SJSA1 (cell line): Measurements from ENCODE around the gene EMP1. TPM values are rescaled to one million over a fixed set of nuclear protein-coding genes. Genes with fewer than 3 reads are reported as not detected.
A peak's percentile ranks its signal among the peaks of the same experiment; 100 is the strongest.

Source experiments
- DNase-seq, 2 experiments: peaks; one replicate each; pipeline ENCODE4 v3.0.0-alpha.2; 2015 to 2020; ENCODE audit warnings: low spot score in 2 of 2, low read depth in 1 of 2
- H3K27ac ChIP-seq: fragments of 250-450 bp; sonication (Bioruptor Pico); 2 replicates; pipeline ENCODE4 v1.5.1; 2020; ENCODE audit warnings: mild to moderate bottlenecking, moderate library complexity
- H3K27me3 ChIP-seq: fragments of 250-450 bp; sonication (Bioruptor Pico); replicated peaks from 2 replicates; pipeline ENCODE4 v1.5.1; 2020; ENCODE audit warnings: mild to moderate bottlenecking, moderate library complexity
- H3K36me3 ChIP-seq: fragments of 250-450 bp; sonication (Bioruptor Pico); 2 replicates; pipeline ENCODE4 v1.5.1; 2020; ENCODE audit warnings: mild to moderate bottlenecking
- H3K4me1 ChIP-seq: fragments of 250-450 bp; sonication (Bioruptor Pico); replicated peaks from 2 replicates; pipeline ENCODE4 v1.6.1; 2021; ENCODE audit warnings: mild to moderate bottlenecking
- H3K4me3 ChIP-seq: fragments of 250-450 bp; sonication (Bioruptor Pico); 2 replicates; pipeline ENCODE4 v1.5.1; 2020; ENCODE audit warnings: mild to moderate bottlenecking
- H3K9me3 ChIP-seq: fragments of 250-450 bp; sonication (Bioruptor Pico); replicated peaks from 2 replicates; pipeline ENCODE4 v1.5.1; 2020; ENCODE audit warnings: mild to moderate bottlenecking
- total RNA-seq: library from RNA; depleted of rRNA; stranded (reverse); fragments of >200 nt; shearing (Covaris generic); gene quantifications from 2 replicates; pipeline ENCODE4 v1.2.3, GENCODE V29; 2014

Gene EMP1
- total RNA-seq, 1 experiment from 2014 or later, result 159 TPM

DNA sequence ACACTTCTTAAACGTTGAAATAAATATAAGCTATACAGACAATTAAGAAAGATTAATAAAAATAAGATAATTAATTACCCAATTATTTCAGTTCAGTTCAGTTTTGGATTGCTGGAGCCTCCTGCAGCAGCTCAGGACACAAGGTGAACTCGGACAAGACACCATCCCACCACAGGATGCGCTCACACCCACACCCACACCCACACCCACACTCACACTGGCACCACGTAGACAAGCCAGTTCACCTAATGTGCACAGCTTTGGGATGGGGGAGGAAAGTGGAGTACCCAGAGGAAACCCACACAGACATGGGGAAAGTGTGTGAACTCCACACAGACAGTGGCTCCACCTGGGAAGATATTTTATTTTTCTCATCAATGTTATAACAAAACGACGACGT is 32.1 kb downstream of the EMP1 start:
- Histone ChIP-seq H3K4me3 (no peak overlapping the region), H3K36me3 (no peaks in the 10 kb centered on the region; the same call in 1 of the 2 replicates), H3K9me3 (no peaks in the 10 kb centered on the region), H3K4me1 (peaks cover 10% of the 10 kb centered on the region), H3K27me3 (no peaks in the 10 kb centered on the region), H3K27ac (no peak overlapping the region)
- DNase-seq, result peak in 1 of 2 experiments; percentile 16

DNA sequence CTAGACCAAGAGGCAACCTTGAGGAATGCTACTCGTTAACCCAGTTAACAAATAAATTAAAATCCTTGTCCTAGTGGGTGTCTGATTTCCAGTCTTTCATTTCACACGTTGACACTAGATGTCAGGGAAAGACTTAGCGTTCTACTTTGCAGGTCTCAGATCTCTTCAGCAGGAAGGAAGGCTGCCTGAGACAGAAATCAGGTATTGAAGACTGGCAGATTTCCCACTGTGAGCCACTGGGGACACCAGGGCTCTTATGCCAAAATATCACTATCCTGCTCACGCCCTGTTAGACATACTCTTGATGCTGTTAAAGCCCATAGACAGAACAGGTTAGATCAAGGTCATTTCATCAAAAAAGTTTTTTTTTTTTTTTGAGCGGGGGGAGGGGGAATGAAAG is 33.0 kb downstream of the EMP1 start:
- Histone ChIP-seq H3K9me3 (no peaks in the 10 kb centered on the region), H3K4me1 (peaks cover under 1% of the 10 kb centered on the region), H3K4me3 (no peak overlapping the region), H3K36me3 (no peaks in the 10 kb centered on the region; the same call in 1 of the 2 replicates), H3K27ac (no peak overlapping the region), H3K27me3 (no peaks in the 10 kb centered on the region)
- DNase-seq, result no peak

DNA sequence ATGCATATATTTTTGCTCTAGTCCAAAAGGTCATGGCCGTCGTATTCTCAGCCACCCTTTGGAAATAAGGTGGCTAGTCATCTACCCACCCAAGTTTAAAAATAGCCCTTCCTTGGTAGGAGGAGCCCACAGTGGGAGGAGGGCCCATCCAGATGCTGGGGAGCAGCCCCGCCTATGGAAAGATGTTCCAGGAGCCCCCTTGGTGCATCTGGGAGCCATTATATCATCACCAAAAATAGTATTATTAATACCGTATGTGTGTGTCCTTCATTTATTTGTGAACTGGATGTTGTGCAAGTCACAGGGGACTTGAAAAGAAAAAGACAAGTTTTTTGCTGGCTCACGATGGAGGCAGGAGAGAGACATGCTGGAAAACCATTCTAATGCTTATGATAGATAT is 34.0 kb downstream of the EMP1 start:
- Histone ChIP-seq H3K4me1 (no peaks in the 10 kb centered on the region), H3K27me3 (no peaks in the 10 kb centered on the region), H3K36me3 (no peaks in the 10 kb centered on the region), H3K4me3 (no peak overlapping the region), H3K9me3 (no peaks in the 10 kb centered on the region), H3K27ac (no peak overlapping the region)
- DNase-seq, result no peak

DNA sequence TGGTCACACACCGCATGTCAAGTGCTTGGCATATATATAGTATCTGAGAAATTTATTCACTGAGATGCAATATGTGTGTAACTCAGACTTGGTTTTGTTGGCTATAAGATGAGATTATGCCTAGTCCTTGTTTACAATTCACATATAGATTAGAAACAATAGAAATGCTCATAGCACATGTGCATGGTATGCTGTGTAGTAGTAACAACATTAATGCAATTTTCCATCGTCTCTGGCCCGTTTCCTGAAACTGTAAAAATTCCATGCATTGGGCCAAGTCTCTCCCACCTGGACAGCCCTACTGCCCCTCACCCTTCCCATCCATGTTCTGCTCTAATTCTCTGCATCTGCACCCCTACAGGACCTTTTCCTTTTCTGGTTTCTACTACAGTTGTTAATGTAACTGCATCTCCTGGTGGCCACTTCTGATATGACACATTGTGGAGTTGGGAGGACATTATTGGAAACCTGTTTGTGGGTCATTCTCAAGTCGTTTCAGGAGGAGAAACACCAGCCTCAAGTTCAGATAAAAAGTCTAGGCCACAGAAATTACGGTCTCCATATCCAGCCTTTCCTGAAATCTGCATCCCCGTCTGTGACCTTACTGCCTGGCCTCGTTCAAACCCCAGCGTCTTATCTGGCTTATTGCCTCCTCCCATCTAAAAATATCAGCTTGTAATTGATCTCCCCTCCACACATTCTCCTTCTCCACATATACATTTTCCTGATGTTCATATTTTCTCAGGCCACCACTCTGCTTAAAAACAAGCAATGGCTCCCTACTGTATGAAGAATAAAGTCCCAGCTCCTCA is 37.5 kb downstream of the EMP1 start:
- Histone ChIP-seq H3K27me3 (no peaks in the 10 kb centered on the region), H3K9me3 (no peaks in the 10 kb centered on the region)
- DNase-seq, result peak; percentile 61

DNA sequence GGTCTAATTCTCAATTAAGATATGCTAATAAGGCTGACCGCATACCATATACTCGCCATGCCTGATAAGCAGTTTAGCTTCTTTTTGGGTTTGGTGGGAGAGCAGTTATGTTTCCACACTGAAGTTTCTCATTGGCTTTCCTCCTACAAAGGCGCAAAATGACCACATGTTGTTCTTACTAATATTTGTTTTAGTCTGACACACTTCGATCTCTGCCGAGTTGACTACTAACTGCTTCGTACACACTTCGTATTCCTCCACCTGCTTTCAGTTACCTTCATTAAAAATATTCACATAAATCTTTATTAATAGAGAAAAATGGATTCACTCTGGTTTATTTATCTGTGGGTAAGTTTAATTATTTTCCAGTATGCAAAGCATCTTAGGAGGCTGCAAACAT is 41.7 kb downstream of the EMP1 start:
- H3K9me3 ChIP-seq, result no peaks in the 10 kb centered on the region
- DNase-seq, result no peak
- no peak overlapping the region for H3K4me3 ChIP-seq
- peaks cover 5% of the 10 kb centered on the region; the same call in 1 of the 2 replicates for H3K4me1 ChIP-seq
- no peak overlapping the region for H3K27ac ChIP-seq
- no peaks in the 10 kb centered on the region for H3K27me3 ChIP-seq
- no peaks in the 10 kb centered on the region for H3K36me3 ChIP-seq

More for the DNA sequence above, 37.5 kb downstream of the EMP1 start:
- H3K4me3 ChIP-seq, result no peak overlapping the region
- H3K4me1 ChIP-seq, result no peaks in the 10 kb centered on the region
- no peak overlapping the region for H3K27ac ChIP-seq
- H3K36me3 ChIP-seq, result no peaks in the 10 kb centered on the region

DNA sequence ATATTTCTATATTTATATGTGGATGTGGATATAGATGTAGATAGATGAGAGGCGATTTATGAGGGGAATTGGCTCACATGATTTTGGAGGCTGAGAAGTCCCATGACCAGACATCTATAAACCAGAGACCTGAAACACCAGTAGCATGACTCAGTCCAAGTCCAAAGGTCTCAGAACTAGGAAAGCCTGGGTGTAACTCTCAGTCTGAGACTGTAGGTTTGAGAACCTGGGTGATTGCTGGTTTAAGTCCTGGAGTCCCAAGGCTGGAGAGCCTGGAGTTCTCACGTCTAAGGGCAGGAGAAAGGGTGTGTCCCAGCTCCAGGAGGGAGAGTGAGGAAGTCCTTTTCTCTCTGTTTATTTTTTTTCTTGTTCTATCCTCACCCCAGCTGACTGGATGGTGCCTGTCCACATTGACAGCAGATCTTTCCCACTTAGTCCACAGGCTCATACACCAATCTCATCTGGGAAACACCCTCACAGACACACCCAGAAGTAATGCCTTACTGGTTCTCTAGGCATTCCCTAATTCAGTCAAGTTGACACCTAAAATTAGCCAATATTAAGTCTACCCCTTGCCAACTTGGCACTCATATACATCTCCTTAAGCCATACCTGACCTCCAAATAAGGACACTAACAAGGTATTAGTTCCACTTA is 45.4 kb downstream of the EMP1 start:
- Histone ChIP-seq H3K27me3 (no peaks in the 10 kb centered on the region), H3K36me3 (no peaks in the 10 kb centered on the region), H3K9me3 (no peaks in the 10 kb centered on the region), H3K4me1 (peaks cover 8% of the 10 kb centered on the region; the same call in 1 of the 2 replicates), H3K27ac (no peak overlapping the region), H3K4me3 (no peak overlapping the region)
- DNase-seq, result no peak

DNA sequence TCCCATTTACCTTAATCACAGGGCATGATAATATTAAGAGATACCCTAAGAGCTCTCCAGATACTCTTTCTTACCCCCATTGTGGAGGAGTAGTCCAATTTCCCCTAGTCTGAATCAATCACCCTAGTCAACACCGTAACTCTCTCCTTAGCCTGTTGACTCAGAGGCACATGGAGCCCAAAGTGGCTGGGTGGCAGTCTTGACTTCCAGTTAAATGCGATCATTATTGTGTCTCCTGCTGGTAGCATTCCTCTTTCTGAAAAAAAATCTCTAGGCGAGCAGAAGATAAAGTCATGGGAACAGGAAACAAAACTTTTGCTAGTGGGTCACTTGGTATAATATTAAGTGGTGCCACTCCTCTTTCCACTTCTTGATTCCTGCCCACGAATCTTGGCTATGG is 46.4 kb downstream of the EMP1 start:
- no peak overlapping the region for H3K27ac ChIP-seq
- no peak for DNase-seq
- no peaks in the 10 kb centered on the region for H3K9me3 ChIP-seq
- H3K4me1 ChIP-seq, result peaks cover 8% of the 10 kb centered on the region; the same call in 1 of the 2 replicates
- H3K27me3 ChIP-seq, result no peaks in the 10 kb centered on the region
- H3K4me3 ChIP-seq, result no peak overlapping the region
- H3K36me3 ChIP-seq, result no peaks in the 10 kb centered on the region

DNA sequence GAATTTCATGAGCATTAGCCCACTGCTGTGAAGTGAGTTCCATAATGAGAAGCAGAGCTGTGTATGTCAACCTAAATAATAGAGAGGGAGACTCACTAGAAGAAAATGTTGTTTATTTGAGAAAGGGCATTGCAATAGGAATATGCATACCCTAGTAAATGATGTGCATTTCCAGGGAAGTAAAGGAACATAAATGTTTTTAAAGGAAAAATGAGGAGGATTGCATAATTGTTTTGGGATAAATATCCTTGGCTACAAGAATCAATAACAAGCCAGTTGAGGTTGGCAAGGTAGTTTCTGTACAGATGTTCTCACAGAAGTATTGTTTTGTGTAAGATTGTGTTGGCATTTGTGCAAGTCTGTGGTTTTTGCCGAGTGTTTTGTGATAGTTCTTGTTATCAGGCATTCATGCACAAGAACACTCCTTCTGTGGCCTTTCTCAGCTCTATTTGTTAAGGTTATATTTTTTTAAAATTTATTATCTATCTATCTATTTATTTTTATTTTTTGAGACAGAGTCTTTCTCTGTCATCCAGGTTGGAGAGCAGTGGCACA is 47.1 kb downstream of the EMP1 start:
- DNase-seq, result no peak
- H3K27ac ChIP-seq, result no peak overlapping the region
- no peaks in the 10 kb centered on the region for H3K27me3 ChIP-seq
- no peak overlapping the region for H3K4me3 ChIP-seq
- H3K36me3 ChIP-seq, result no peaks in the 10 kb centered on the region
- no peaks in the 10 kb centered on the region for H3K9me3 ChIP-seq
- H3K4me1 ChIP-seq, result peaks cover 8% of the 10 kb centered on the region; the same call in 1 of the 2 replicates

DNA sequence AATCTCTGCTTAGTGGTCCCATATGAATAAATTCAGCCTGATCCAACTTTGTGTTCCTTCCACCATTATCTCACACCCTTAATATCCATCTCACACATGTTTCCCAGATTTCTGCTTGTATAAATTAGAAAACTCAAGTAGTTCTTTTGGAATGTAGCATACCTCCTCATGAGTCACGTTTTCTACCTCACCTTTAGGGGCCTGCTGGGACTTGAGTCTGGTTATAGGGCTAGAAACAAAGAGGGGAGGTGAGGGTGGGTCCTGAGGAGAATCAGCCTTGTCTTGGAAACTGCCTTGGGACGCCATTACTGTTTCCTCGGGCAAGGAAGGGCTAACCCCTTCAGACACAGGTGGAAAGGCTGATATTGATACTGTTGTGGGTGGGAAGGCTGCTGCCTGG is 51.1 kb downstream of the EMP1 start:
- H3K36me3 ChIP-seq, result no peaks in the 10 kb centered on the region
- DNase-seq, result no peak
- peaks cover 23% of the 10 kb centered on the region for H3K4me1 ChIP-seq
- no peaks in the 10 kb centered on the region for H3K9me3 ChIP-seq
- no peak overlapping the region for H3K27ac ChIP-seq
- no peak overlapping the region for H3K4me3 ChIP-seq
- no peaks in the 10 kb centered on the region for H3K27me3 ChIP-seq

DNA sequence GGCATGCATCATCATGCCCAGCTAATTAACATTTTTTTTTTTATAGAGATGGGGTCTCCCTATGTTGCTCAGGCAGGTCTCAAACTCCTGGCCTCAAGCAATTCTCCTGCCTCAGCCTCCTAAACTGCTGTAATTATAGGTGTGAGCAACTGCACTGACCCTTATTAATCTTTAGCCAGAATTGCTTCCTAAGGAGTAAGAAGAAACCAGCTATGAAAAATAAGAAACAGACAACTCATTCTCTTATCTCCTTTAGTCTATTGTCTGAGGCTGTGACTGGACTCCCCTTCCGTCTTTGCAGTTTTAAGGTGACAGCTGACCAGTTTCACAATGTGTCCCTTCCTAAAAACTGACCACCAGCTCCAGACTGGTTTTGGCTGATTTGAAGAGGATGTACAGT is 52.4 kb downstream of the EMP1 start:
- Histone ChIP-seq H3K4me3 (no peak overlapping the region), H3K27ac (no peak overlapping the region), H3K4me1 (peaks cover 16% of the 10 kb centered on the region), H3K36me3 (no peaks in the 10 kb centered on the region), H3K9me3 (no peaks in the 10 kb centered on the region), H3K27me3 (no peaks in the 10 kb centered on the region)
- no peak for DNase-seq

DNA sequence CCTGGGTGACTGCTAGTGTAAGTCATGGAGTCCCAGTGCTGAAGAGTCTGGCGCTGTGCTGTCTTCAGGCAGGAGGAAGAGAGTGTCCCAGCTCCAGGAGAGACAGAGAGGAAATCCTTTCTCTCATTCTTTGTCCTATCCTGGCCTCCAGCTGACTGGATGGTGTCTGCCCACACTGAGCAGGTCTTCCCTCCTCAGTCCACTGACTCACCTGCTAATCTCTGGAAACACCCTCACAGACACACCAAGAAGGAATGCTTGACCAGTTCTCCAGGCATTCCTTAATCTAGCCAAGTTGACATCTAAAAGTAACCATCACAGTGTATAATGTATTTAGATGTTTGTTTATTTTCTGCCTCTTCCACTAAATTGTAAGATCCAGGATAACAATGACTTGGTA is 53.9 kb downstream of the EMP1 start:
- DNase-seq, result peak; percentile 55 to 65
- no peak overlapping the region for H3K4me3 ChIP-seq
- peaks cover 16% of the 10 kb centered on the region for H3K4me1 ChIP-seq
- H3K27me3 ChIP-seq, result no peaks in the 10 kb centered on the region
- H3K27ac ChIP-seq, result peak overlapping the region; percentile 42
- no peaks in the 10 kb centered on the region for H3K9me3 ChIP-seq
- no peaks in the 10 kb centered on the region for H3K36me3 ChIP-seq

DNA sequence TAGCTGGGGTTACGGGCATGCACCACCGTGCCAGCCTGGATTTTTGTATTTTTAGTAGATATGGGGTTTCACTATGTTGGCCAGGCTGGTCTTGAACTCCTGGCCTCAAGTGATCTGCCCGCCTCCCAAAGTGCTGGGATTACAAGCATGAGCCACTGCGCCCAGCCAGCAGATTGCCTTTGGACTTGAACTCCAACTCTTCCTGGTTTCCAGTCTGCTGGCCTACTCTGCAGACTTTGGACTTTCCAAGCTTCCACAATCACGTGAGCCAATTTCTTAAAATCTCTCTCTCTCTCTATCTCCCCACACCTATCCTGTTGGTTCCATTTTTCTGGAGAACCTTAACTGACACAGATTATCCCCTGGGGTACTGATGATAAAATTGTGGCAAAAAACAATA is 55.0 kb downstream of the EMP1 start:
- Histone ChIP-seq H3K4me3 (no peak overlapping the region), H3K36me3 (no peaks in the 10 kb centered on the region), H3K9me3 (no peaks in the 10 kb centered on the region), H3K27ac (no peak overlapping the region), H3K27me3 (no peaks in the 10 kb centered on the region), H3K4me1 (peaks cover 21% of the 10 kb centered on the region)
- DNase-seq, result no peak

DNA sequence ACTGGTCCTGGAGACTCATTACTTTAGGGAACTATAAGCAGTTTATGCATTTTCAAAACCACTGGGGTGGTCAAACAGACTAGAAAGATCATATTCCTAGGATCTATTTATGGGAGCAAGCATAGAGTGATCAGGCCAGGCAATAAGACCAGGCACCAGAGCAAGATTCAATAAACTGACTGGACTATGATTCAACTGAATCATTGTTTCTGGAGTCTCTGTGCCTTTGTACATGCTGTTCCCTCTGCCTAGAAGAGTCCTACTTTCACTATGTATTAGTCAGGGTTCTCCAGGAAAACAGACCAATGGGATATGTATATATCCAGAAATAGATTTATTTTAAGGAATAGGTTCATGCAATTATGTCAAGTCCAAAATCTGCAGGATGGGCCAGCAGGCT is 55.5 kb downstream of the EMP1 start:
- Histone ChIP-seq H3K9me3 (no peaks in the 10 kb centered on the region), H3K27me3 (no peaks in the 10 kb centered on the region), H3K27ac (no peak overlapping the region)

DNA sequence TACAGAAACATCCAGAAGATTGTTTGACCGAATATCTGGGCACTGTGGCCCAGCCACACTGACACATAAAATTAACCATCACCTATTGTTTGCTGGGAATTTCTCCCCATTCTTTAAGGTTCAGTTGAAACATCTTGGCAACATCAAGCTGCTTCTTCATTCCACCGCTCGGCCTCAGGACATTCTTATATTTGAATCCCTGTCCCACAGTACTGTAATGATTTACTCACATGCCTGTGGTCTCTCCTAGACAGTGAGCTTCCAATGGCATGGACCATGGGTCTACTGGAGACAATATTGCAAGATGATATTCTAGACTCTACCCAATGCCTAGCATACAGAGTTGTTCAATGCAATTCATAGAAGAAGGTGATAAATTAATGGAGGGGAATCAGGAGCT is 56.1 kb downstream of the EMP1 start:
- Histone ChIP-seq H3K4me3 (no peak overlapping the region), H3K36me3 (no peaks in the 10 kb centered on the region), H3K27me3 (no peaks in the 10 kb centered on the region), H3K27ac (no peak overlapping the region), H3K4me1 (peaks cover 21% of the 10 kb centered on the region), H3K9me3 (no peaks in the 10 kb centered on the region)
- no peak for DNase-seq

More for the DNA sequence above, 55.5 kb downstream of the EMP1 start:
- H3K4me3 ChIP-seq, result no peak overlapping the region
- no peaks in the 10 kb centered on the region for H3K36me3 ChIP-seq
- no peak for DNase-seq
- H3K4me1 ChIP-seq, result peaks cover 21% of the 10 kb centered on the region
